Ishikawa (cell line): ENCODE measurements around the gene CHPF2.

Experiments used
- CEBPB ChIP-seq: IDR thresholded peaks from 2 replicates; pipeline ENCODE4 v1.6.1; 2012
- CREB1 ChIP-seq: IDR thresholded peaks from 2 replicates; pipeline ENCODE4 v1.6.1; 2012; ENCODE audit warnings: low read depth
- EGR1 ChIP-seq: IDR thresholded peaks from 2 replicates; pipeline ENCODE4 v1.6.1; 2012
- EP300 ChIP-seq: IDR thresholded peaks from 2 replicates; pipeline ENCODE4 v1.6.1; 2012; ENCODE audit warnings: borderline replicate concordance
- RAD21 ChIP-seq: IDR thresholded peaks from 2 replicates; pipeline ENCODE4 v1.6.1; 2012; ENCODE audit warnings: low read depth
- TAF1 ChIP-seq: IDR thresholded peaks from 2 replicates; pipeline ENCODE4 v1.6.1; 2012; ENCODE audit warnings: low read depth, mild to moderate bottlenecking
- TCF12 ChIP-seq: IDR thresholded peaks from 2 replicates; pipeline ENCODE4 v1.6.1; 2012; ENCODE audit warnings: low read depth
- TEAD4 ChIP-seq: IDR thresholded peaks from 2 replicates; pipeline ENCODE4 v1.6.1; 2012
- YY1 ChIP-seq: IDR thresholded peaks from 2 replicates; pipeline ENCODE4 v1.6.1; 2012; ENCODE audit warnings: low read depth
- TF ChIP-seq, protein P1 (sequence below): IDR thresholded peaks from 2 replicates; pipeline ENCODE4 v1.6.1; 2012; ENCODE audit warnings: low read depth, mild to moderate bottlenecking
- TF ChIP-seq, protein P2 (sequence below): IDR thresholded peaks from 2 replicates; pipeline ENCODE4 v1.6.1; 2012

DNA sequence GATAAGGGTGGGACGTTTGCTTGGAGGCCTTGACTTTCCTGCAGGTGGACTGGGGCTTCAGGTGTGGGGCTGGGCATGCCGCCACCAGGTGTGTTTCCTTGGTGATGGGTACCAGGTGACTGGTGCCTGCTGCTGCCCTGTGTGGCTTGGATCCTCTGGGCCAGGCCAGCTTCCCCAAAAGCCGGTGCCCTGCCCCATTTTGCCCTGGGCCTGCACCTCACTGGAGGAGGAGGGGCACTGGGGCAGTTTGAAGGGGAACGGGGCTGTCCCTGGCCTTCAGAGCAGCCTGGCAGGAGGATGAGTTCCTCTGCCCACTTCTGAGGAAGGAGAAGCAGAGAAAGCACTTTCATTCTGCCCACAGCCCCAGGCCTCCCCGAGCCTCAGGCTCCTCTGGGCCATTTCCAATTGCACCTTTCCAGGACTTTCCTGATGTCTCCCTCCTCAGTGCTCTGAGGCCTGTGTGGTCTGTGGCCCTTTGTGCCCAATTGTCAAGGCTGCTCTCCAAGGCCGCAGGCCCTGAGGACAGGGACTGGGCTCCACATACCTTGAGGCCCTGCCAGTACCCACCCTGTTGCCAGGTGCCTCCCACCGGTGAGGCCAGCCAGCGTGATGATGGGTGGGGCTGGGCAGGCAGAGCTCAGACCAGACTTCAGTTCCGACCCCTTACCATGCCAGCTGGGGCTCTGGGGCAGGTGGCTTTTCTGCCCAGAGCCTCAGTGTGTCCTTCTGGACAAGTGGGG, 41.5 kb downstream of the CHPF2 start:
- TF ChIP-seq EP300 (no peak), TAF1 (no peak), CREB1 (no peak), YY1 (no peak), CEBPB (no peak), RAD21 (no peak), TCF12 (no peak), TEAD4 (no peak), EGR1 (no peak)
- TF ChIP-seq, protein P1, sequence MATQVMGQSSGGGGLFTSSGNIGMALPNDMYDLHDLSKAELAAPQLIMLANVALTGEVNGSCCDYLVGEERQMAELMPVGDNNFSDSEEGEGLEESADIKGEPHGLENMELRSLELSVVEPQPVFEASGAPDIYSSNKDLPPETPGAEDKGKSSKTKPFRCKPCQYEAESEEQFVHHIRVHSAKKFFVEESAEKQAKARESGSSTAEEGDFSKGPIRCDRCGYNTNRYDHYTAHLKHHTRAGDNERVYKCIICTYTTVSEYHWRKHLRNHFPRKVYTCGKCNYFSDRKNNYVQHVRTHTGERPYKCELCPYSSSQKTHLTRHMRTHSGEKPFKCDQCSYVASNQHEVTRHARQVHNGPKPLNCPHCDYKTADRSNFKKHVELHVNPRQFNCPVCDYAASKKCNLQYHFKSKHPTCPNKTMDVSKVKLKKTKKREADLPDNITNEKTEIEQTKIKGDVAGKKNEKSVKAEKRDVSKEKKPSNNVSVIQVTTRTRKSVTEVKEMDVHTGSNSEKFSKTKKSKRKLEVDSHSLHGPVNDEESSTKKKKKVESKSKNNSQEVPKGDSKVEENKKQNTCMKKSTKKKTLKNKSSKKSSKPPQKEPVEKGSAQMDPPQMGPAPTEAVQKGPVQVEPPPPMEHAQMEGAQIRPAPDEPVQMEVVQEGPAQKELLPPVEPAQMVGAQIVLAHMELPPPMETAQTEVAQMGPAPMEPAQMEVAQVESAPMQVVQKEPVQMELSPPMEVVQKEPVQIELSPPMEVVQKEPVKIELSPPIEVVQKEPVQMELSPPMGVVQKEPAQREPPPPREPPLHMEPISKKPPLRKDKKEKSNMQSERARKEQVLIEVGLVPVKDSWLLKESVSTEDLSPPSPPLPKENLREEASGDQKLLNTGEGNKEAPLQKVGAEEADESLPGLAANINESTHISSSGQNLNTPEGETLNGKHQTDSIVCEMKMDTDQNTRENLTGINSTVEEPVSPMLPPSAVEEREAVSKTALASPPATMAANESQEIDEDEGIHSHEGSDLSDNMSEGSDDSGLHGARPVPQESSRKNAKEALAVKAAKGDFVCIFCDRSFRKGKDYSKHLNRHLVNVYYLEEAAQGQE: no peak
- TF ChIP-seq, protein P2, sequence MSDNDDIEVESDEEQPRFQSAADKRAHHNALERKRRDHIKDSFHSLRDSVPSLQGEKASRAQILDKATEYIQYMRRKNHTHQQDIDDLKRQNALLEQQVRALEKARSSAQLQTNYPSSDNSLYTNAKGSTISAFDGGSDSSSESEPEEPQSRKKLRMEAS: no peak
